ENCODE results near the gene LRRN4. TPM values are rescaled to one million over a fixed set of nuclear protein-coding genes. Genes with fewer than 3 reads are reported as not detected.
"Not testable (repeated sequence)": the region's sequence is repeated elsewhere in the genome, so short reads cannot be mapped to it uniquely, and the experiment has no call there.

The LRRN4 gene
- total RNA-seq, 1 experiment from 2014 or later, result not detected

- no TSS peak for BruUV-seq (replicated peaks)
- no peak overlapping the region for H3K4me3 Mint-ChIP-seq (ENCODE audit: unreplicated experiment)
- no peaks in the 10 kb centered on the region for H3K9me3 Mint-ChIP-seq (ENCODE audit: unreplicated experiment)
- no peak for DNase-seq (ENCODE audit: unreplicated experiment)
- peaks cover 23% of the 10 kb centered on the region for H3K4me1 Mint-ChIP-seq (ENCODE audit: insufficient read depth, unreplicated experiment)
- no peaks in the 10 kb centered on the region for H3K36me3 Mint-ChIP-seq (ENCODE audit: insufficient read depth, unreplicated experiment)
- no peak overlapping the region for H3K27ac Mint-ChIP-seq (ENCODE audit: low read depth, unreplicated experiment)
- ChIA-PET POLR2A (interaction anchor here (1.2 kb wide), 1 partner anchor 31 kb away, joined by 3 read pairs; no protein-coding TSS in a partner anchor), CTCF (interaction anchor here (0.7 to 2.5 kb wide), 5 partner anchors 19 to 932 kb away, joined by 3 to 11 read pairs (median 3); no protein-coding TSS in a partner anchor)
- H3K27me3 Mint-ChIP-seq (ENCODE audit: insufficient read depth, unreplicated experiment), result no peaks in the 10 kb centered on the region
- no peak for TF ChIP-seq CTCF (IDR thresholded peaks at IDR 0.05; ENCODE audit: unreplicated experiment)
- intact Hi-C loops (cut with micrococcal nuclease), result no loop called here
Observed at GRCh38 chr20:6057691-6058090, 3.8 kb upstream of the LRRN4 start.

GRCh38 chr20:6057139-6057538 lies 3.3 kb upstream of the LRRN4 start:
- H3K4me1 Mint-ChIP-seq (ENCODE audit: insufficient read depth, unreplicated experiment), result peaks cover 23% of the 10 kb centered on the region
- no peak for DNase-seq (ENCODE audit: unreplicated experiment)
- no peak overlapping the region for H3K27ac Mint-ChIP-seq (ENCODE audit: low read depth, unreplicated experiment)
- H3K4me3 Mint-ChIP-seq (ENCODE audit: unreplicated experiment), result no peak overlapping the region
- no peak for TF ChIP-seq CTCF (IDR thresholded peaks at IDR 0.05; ENCODE audit: unreplicated experiment)
- H3K9me3 Mint-ChIP-seq (ENCODE audit: unreplicated experiment), result no peaks in the 10 kb centered on the region
- ChIA-PET CTCF (interaction anchor here (0.7 to 2.5 kb wide), 5 partner anchors 16 to 931 kb away, joined by 3 to 11 read pairs (median 6); no protein-coding TSS in a partner anchor), POLR2A (interaction anchor here (1.2 kb wide), 1 partner anchor 30 kb away, joined by 3 read pairs; no protein-coding TSS in a partner anchor)
- no TSS peak for BruUV-seq (replicated peaks)
- no peaks in the 10 kb centered on the region for H3K27me3 Mint-ChIP-seq (ENCODE audit: insufficient read depth, unreplicated experiment)
- H3K36me3 Mint-ChIP-seq (ENCODE audit: insufficient read depth, unreplicated experiment), result no peaks in the 10 kb centered on the region
- intact Hi-C loops (cut with micrococcal nuclease), result no loop called here

GRCh38 chr20:6055981-6056569 lies 2.2 kb upstream of the LRRN4 start:
- POLR2A ChIA-PET, result no interaction called here
- peaks cover 5% of the 10 kb centered on the region for H3K36me3 Mint-ChIP-seq (ENCODE audit: insufficient read depth, unreplicated experiment)
- no peak overlapping the region for H3K27ac Mint-ChIP-seq (ENCODE audit: low read depth, unreplicated experiment)
- no peak for DNase-seq (ENCODE audit: unreplicated experiment)
- no peaks in the 10 kb centered on the region for H3K9me3 Mint-ChIP-seq (ENCODE audit: unreplicated experiment)
- no peak overlapping the region for H3K4me3 Mint-ChIP-seq (ENCODE audit: unreplicated experiment)
- TF ChIP-seq CTCF (IDR thresholded peaks at IDR 0.05; ENCODE audit: unreplicated experiment), result no peak
- CTCF ChIA-PET, result interaction anchor here (0.6 to 1.6 kb wide), 3 partner anchors 17 to 1733 kb away, joined by 3 to 7 read pairs (median 6); no protein-coding TSS in a partner anchor
- H3K27me3 Mint-ChIP-seq (ENCODE audit: insufficient read depth, unreplicated experiment), result no peaks in the 10 kb centered on the region
- peaks cover 23% of the 10 kb centered on the region for H3K4me1 Mint-ChIP-seq (ENCODE audit: insufficient read depth, unreplicated experiment)
- intact Hi-C loops (cut with micrococcal nuclease), result no loop called here
- no TSS peak for BruUV-seq (replicated peaks)

- ChIA-PET CTCF (interaction anchor here (0.6 to 1.0 kb wide), 4 partner anchors 14 to 1791 kb away, joined by 3 to 5 read pairs (median 4); no protein-coding TSS in a partner anchor), POLR2A (interaction anchor here (1.2 kb wide), 1 partner anchor 27 kb away, joined by 4 read pairs; no protein-coding TSS in a partner anchor)
- H3K27ac Mint-ChIP-seq (ENCODE audit: low read depth, unreplicated experiment), result no peak overlapping the region
- TF ChIP-seq CTCF (IDR thresholded peaks at IDR 0.05; ENCODE audit: unreplicated experiment), result no peak
- no peaks in the 10 kb centered on the region for H3K9me3 Mint-ChIP-seq (ENCODE audit: unreplicated experiment)
- DNase-seq (ENCODE audit: unreplicated experiment), result no peak
- BruUV-seq (replicated peaks), result no TSS peak
- no peak overlapping the region for H3K4me3 Mint-ChIP-seq (ENCODE audit: unreplicated experiment)
- intact Hi-C loops (cut with micrococcal nuclease), result no loop called here
- H3K36me3 Mint-ChIP-seq (ENCODE audit: insufficient read depth, unreplicated experiment), result peaks cover 5% of the 10 kb centered on the region
- H3K4me1 Mint-ChIP-seq (ENCODE audit: insufficient read depth, unreplicated experiment), result peaks cover 23% of the 10 kb centered on the region
- no peaks in the 10 kb centered on the region for H3K27me3 Mint-ChIP-seq (ENCODE audit: insufficient read depth, unreplicated experiment)
Observed at GRCh38 chr20:6055161-6055783, 1.4 kb upstream of the LRRN4 start.

- DNase-seq (ENCODE audit: unreplicated experiment); H3K27ac Mint-ChIP-seq (ENCODE audit: low read depth, unreplicated experiment); H3K27me3 Mint-ChIP-seq (ENCODE audit: insufficient read depth, unreplicated experiment); BruUV-seq (replicated peaks); H3K9me3 Mint-ChIP-seq (ENCODE audit: unreplicated experiment); intact Hi-C loops (cut with micrococcal nuclease); H3K4me3 Mint-ChIP-seq (ENCODE audit: unreplicated experiment); H3K36me3 Mint-ChIP-seq (ENCODE audit: insufficient read depth, unreplicated experiment): not testable (repeated sequence)
- peaks cover 23% of the 10 kb centered on the region for H3K4me1 Mint-ChIP-seq (ENCODE audit: insufficient read depth, unreplicated experiment)
- POLR2A ChIA-PET, result interaction anchor here (0.7 to 1.9 kb wide), 6 partner anchors 9 to 519 kb away, joined by 3 to 14 read pairs (median 4); no protein-coding TSS in a partner anchor
- CTCF ChIA-PET, result interaction anchor here (0.6 to 1.8 kb wide), 5 partner anchors 14 to 613 kb away, joined by 3 to 5 read pairs (median 3); no protein-coding TSS in a partner anchor
Observed at GRCh38 chr20:6054689-6055051, 810 bp upstream of the LRRN4 start.

All from MCF 10A (cell line).